Measurements from ENCODE around the gene MAPK9. TPM values are rescaled to one million over a fixed set of nuclear protein-coding genes. Genes with fewer than 3 reads are reported as not detected.
"Not testable (repeated sequence)": the region's sequence is repeated elsewhere in the genome, so short reads cannot be mapped to it uniquely, and the experiment has no call there.

MAPK9 gene
- total RNA-seq, 1 donor from 2014 or later: 16.6 TPM

- no peak for DNase-seq (ENCODE audit: low read depth in 2 of 2)
Observed at GRCh38 chr5:180326989-180327565, 35.2 kb upstream of the MAPK9 start.

GRCh38 chr5:180324601-180324950, 32.7 kb upstream of the MAPK9 start:
- no peak for DNase-seq (ENCODE audit: low read depth in 2 of 2)

GRCh38 chr5:180323941-180324600, 32.2 kb upstream of the MAPK9 start:
- DNase-seq (ENCODE audit: low read depth in 2 of 2): no peak

GRCh38 chr5:180323160-180323559, 31.3 kb upstream of the MAPK9 start:
- DNase-seq (ENCODE audit: low read depth in 2 of 2): no peak

- DNase-seq (ENCODE audit: low read depth in 2 of 2): no peak
Observed at GRCh38 chr5:180318456-180319089, 26.7 kb upstream of the MAPK9 start.

- no peak for DNase-seq (ENCODE audit: low read depth in 2 of 2)
Observed at GRCh38 chr5:180316586-180316985, 24.7 kb upstream of the MAPK9 start.

- DNase-seq (ENCODE audit: low read depth in 2 of 2): peak in 1 of 2 donors; percentile 48
Observed at GRCh38 chr5:180315762-180316212, 23.9 kb upstream of the MAPK9 start.

GRCh38 chr5:180313677-180314505, 22.0 kb upstream of the MAPK9 start:
- peak in 1 of 2 donors; percentile 33 for DNase-seq (ENCODE audit: low read depth in 2 of 2)

- no peak for DNase-seq (ENCODE audit: low read depth in 2 of 2)
Observed at GRCh38 chr5:180311216-180311615, 19.3 kb upstream of the MAPK9 start.

- no peak for DNase-seq (ENCODE audit: low read depth in 2 of 2)
Observed at GRCh38 chr5:180306796-180307195, 14.9 kb upstream of the MAPK9 start.

- DNase-seq (ENCODE audit: low read depth in 2 of 2): no peak
Observed at GRCh38 chr5:180305481-180305880, 13.6 kb upstream of the MAPK9 start.

GRCh38 chr5:180304431-180305375, 12.8 kb upstream of the MAPK9 start:
- DNase-seq (ENCODE audit: low read depth in 2 of 2): no peak

- DNase-seq (ENCODE audit: low read depth in 2 of 2): no peak
Observed at GRCh38 chr5:180304016-180304292, 12.1 kb upstream of the MAPK9 start.

GRCh38 chr5:180303226-180304015, 11.5 kb upstream of the MAPK9 start:
- DNase-seq (ENCODE audit: low read depth in 2 of 2): no peak

- DNase-seq (ENCODE audit: low read depth in 2 of 2): no peak
Observed at GRCh38 chr5:180302256-180302655, 10.4 kb upstream of the MAPK9 start.

GRCh38 chr5:180301253-180301652, 9.4 kb upstream of the MAPK9 start:
- DNase-seq (ENCODE audit: low read depth in 2 of 2): no peak

GRCh38 chr5:180299526-180299925, 7.6 kb upstream of the MAPK9 start:
- DNase-seq (ENCODE audit: low read depth in 2 of 2): no peak

GRCh38 chr5:180299014-180299413, 7.1 kb upstream of the MAPK9 start:
- DNase-seq (ENCODE audit: low read depth in 2 of 2): not testable (repeated sequence)

GRCh38 chr5:180297587-180298282, 5.9 kb upstream of the MAPK9 start:
- no peak for DNase-seq (ENCODE audit: low read depth in 2 of 2)

- no peak for DNase-seq (ENCODE audit: low read depth in 2 of 2)
Observed at GRCh38 chr5:180296771-180297170, 4.9 kb upstream of the MAPK9 start.

All from dermis microvascular lymphatic vessel endothelial cell (primary cell).